ENCODE data around the gene OMP.

OMP gene

DNA sequence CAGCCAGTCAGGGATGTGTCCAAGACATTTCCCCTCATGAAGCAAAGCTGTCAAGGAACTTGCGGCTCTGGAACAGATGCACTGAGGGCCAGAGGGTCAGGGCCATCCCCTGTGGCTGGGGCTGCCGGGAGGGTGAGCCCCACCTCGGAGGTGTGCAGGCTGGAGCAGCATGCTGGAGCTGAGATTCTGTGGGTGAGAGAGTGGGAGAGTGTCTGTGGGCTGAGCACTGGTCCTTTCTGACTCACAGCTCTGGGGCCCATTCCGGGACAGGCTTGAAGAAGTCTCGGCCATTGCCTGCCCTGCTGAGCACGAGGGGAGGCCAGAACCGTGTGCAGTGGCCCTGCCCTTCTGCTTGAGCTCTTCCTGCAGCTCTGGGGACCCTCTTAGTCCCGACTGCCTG, 2.1 kb downstream of the OMP start:
- Histone ChIP-seq H3K4ac (ENCODE audit: low read depth in 1 of 2, low read length in 2 of 2) (no peak overlapping the region), H3K4me2 (ENCODE audit: low read length, poor library complexity, severe bottlenecking) (no peak overlapping the region), H3K9ac (ENCODE audit: low read length) (no peak overlapping the region), H2BK15ac (ENCODE audit: low read depth, poor library complexity, severe bottlenecking) (no peak overlapping the region), H4K8ac (ENCODE audit: low read length) (no peak overlapping the region), H3K14ac (ENCODE audit: low read length in 2 of 2) (no peak overlapping the region), H2AFZ (ENCODE audit: low read depth, low read length) (no peak overlapping the region), H3K9me3 (ENCODE audit: control insufficient read depth, low read length) (no peaks in the 10 kb centered on the region), H3K4me3 (ENCODE audit: insufficient read depth in 1 of 2, low read depth in 1 of 2, low read length in 2 of 2) (no peak overlapping the region), H3K36me3 (ENCODE audit: control insufficient read depth in 1 of 2, insufficient read depth in 2 of 2, low read depth in 1 of 2, low read length in 2 of 2) (peaks cover 17 to 30% of the 10 kb centered on the region in 2 experiments), H3K4me1 (ENCODE audit: control insufficient read depth, insufficient read depth, low read depth, low read length) (peaks cover 37% of the 10 kb centered on the region), H2BK12ac (ENCODE audit: low read length in 2 of 2) (no peak overlapping the region), H3K27me3 (ENCODE audit: control insufficient read depth in 1 of 2, insufficient read depth in 1 of 2, low read length in 2 of 2) (no peaks in the 10 kb centered on the region), H3K79me1 (replicated peaks; ENCODE audit: low read length, poor library complexity, severe bottlenecking) (peaks cover under 1% of the 10 kb centered on the region), H4K91ac (ENCODE audit: low read length) (no peak overlapping the region), H2BK5ac (ENCODE audit: low read depth, low read length, poor library complexity, severe bottlenecking) (no peak overlapping the region), H3K23ac (ENCODE audit: low read length in 2 of 2) (no peak overlapping the region), H2BK120ac (ENCODE audit: low read depth, low read length) (no peak overlapping the region), H3K18ac (ENCODE audit: low read depth in 1 of 2, low read length in 2 of 2) (no peak overlapping the region), H2AK5ac (ENCODE audit: low read length, severe bottlenecking) (no peak overlapping the region), H3K27ac (ENCODE audit: low read length, poor library complexity, severe bottlenecking) (no peak overlapping the region)
- no peak for DNase-seq
- 83% methylated on average over 8 of the region's 8 CpGs for WGBS

DNA sequence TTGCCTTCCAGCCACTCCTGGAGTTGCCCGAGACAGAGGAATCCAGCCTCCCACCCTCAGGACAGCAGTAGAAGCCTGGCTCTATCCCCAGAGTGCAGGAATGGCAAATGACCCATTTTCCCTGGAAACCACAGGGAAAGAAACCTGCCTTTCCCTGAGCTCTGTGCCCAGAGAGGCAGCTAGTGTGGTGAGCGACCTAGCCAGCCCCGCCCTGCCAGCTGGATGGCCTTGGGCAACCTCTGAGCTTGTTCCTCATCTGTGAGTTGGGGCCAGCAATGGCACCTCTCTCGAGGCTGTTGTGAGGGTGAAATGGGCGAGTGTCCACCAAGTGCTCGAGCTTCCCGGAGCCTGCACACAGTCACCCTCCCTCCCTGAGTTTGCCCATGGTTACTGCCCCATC, 3.7 kb downstream of the OMP start:
- DNase-seq = no peak
- no peak overlapping the region for H2BK120ac ChIP-seq (ENCODE audit: low read depth, low read length)
- no peak overlapping the region for H4K8ac ChIP-seq (ENCODE audit: low read length)
- 99% methylated on average over 4 of the region's 7 CpGs for WGBS
- no peak overlapping the region for H2BK5ac ChIP-seq (ENCODE audit: low read depth, low read length, poor library complexity, severe bottlenecking)
- H3K18ac ChIP-seq (ENCODE audit: low read depth in 1 of 2, low read length in 2 of 2) = no peak overlapping the region
- no peaks in the 10 kb centered on the region for H3K27me3 ChIP-seq (ENCODE audit: control insufficient read depth in 1 of 2, insufficient read depth in 1 of 2, low read length in 2 of 2)
- H2AK5ac ChIP-seq (ENCODE audit: low read length, severe bottlenecking) = no peak overlapping the region
- no peak overlapping the region for H3K4me2 ChIP-seq (ENCODE audit: low read length, poor library complexity, severe bottlenecking)
- H3K79me1 ChIP-seq (replicated peaks; ENCODE audit: low read length, poor library complexity, severe bottlenecking) = peaks cover 6% of the 10 kb centered on the region
- H2AFZ ChIP-seq (ENCODE audit: low read depth, low read length) = no peak overlapping the region
- H3K4me3 ChIP-seq (ENCODE audit: insufficient read depth in 1 of 2, low read depth in 1 of 2, low read length in 2 of 2) = no peak overlapping the region
- H3K27ac ChIP-seq (ENCODE audit: low read length, poor library complexity, severe bottlenecking) = no peak overlapping the region
- H4K91ac ChIP-seq (ENCODE audit: low read length) = no peak overlapping the region
- H3K23ac ChIP-seq (ENCODE audit: low read length in 2 of 2) = peak overlapping the region in 1 of 2 experiments; percentile 19
- H3K4me1 ChIP-seq (ENCODE audit: control insufficient read depth, insufficient read depth, low read depth, low read length) = peaks cover 39% of the 10 kb centered on the region
- H3K36me3 ChIP-seq (ENCODE audit: control insufficient read depth in 1 of 2, insufficient read depth in 2 of 2, low read depth in 1 of 2, low read length in 2 of 2) = peaks cover 15 to 25% of the 10 kb centered on the region in 2 experiments
- no peak overlapping the region for H2BK15ac ChIP-seq (ENCODE audit: low read depth, poor library complexity, severe bottlenecking)
- no peak overlapping the region for H3K4ac ChIP-seq (ENCODE audit: low read depth in 1 of 2, low read length in 2 of 2)
- no peak overlapping the region for H2BK12ac ChIP-seq (ENCODE audit: low read length in 2 of 2)
- no peak overlapping the region for H3K14ac ChIP-seq (ENCODE audit: low read length in 2 of 2)
- no peaks in the 10 kb centered on the region for H3K9me3 ChIP-seq (ENCODE audit: control insufficient read depth, low read length)
- H3K9ac ChIP-seq (ENCODE audit: low read length) = no peak overlapping the region

DNA sequence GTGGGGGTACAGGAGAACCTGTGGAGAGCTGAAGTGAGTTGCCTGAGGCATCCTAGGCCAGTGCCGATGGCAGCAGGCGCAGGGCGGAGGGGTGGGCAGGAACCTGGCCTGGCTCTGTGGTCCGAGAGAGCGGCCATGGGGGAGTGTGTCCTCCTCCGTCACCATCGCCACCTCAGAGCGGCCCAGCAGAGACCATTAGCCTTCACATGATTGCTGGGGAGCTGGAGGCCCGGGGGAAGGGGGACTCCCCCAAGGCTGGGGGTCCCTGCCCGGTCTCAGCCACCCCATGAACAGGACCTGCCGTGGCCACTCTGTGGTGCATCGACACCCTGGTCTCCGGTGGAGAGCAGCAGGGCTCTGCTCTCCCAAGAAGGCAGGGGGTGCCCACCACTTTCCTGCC, 4.1 kb downstream of the OMP start:
- 95% methylated on average over 13 of the region's 13 CpGs for WGBS
- no peak overlapping the region for H3K9ac ChIP-seq (ENCODE audit: low read length)

DNA sequence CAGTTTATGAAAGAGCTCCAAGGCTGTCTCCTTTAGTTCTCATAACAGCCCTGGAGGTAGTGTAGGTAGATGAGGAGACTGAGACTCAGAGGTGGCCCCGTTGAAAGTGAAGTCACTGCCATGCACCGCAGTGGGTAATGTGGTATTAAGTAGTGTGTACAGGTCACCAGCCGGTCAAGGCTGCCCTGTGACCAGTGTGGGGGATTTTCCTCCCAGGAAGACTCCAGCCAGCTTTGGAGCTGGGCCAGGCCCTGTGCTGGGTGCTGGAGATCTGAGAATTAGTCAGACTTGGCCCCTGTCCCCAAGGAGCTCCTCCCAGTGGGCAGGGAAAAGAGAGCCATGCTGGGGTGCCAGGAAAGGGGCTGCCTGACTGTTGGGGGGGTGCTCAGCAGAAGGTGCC, 5.3 kb downstream of the OMP start:
- peak overlapping the region in 1 of 2 experiments; percentile 63 for H3K18ac ChIP-seq (ENCODE audit: low read depth in 1 of 2, low read length in 2 of 2)
- 79% methylated on average over 3 of the region's 3 CpGs for WGBS
- H4K8ac ChIP-seq (ENCODE audit: low read length) = no peak overlapping the region
- H2AK5ac ChIP-seq (ENCODE audit: low read length, severe bottlenecking) = no peak overlapping the region
- H2BK12ac ChIP-seq (ENCODE audit: low read length in 2 of 2) = peak overlapping the region in 1 of 2 experiments; percentile 61
- H3K4me1 ChIP-seq (ENCODE audit: control insufficient read depth, insufficient read depth, low read depth, low read length) = peaks cover 39% of the 10 kb centered on the region
- no peak overlapping the region for H4K91ac ChIP-seq (ENCODE audit: low read length)
- H3K79me1 ChIP-seq (replicated peaks; ENCODE audit: low read length, poor library complexity, severe bottlenecking) = peaks cover 6% of the 10 kb centered on the region
- peak overlapping the region in 1 of 2 experiments; percentile 76 for H3K14ac ChIP-seq (ENCODE audit: low read length in 2 of 2)
- H3K4ac ChIP-seq (ENCODE audit: low read depth in 1 of 2, low read length in 2 of 2) = peak overlapping the region in 1 of 2 experiments; percentile 45
- H3K36me3 ChIP-seq (ENCODE audit: control insufficient read depth in 1 of 2, insufficient read depth in 2 of 2, low read depth in 1 of 2, low read length in 2 of 2) = peaks cover 12 to 24% of the 10 kb centered on the region in 2 experiments
- H3K27me3 ChIP-seq (ENCODE audit: control insufficient read depth in 1 of 2, insufficient read depth in 1 of 2, low read length in 2 of 2) = no peaks in the 10 kb centered on the region
- no peak overlapping the region for H2BK5ac ChIP-seq (ENCODE audit: low read depth, low read length, poor library complexity, severe bottlenecking)
- peak overlapping the region; percentile 6 for H2AFZ ChIP-seq (ENCODE audit: low read depth, low read length)
- H3K27ac ChIP-seq (ENCODE audit: low read length, poor library complexity, severe bottlenecking) = no peak overlapping the region
- no peak overlapping the region for H3K9ac ChIP-seq (ENCODE audit: low read length)
- DNase-seq = peak; percentile 85
- H2BK120ac ChIP-seq (ENCODE audit: low read depth, low read length) = no peak overlapping the region
- no peak overlapping the region for H3K4me3 ChIP-seq (ENCODE audit: insufficient read depth in 1 of 2, low read depth in 1 of 2, low read length in 2 of 2)
- no peaks in the 10 kb centered on the region for H3K9me3 ChIP-seq (ENCODE audit: control insufficient read depth, low read length)
- H3K23ac ChIP-seq (ENCODE audit: low read length in 2 of 2) = no peak overlapping the region
- no peak overlapping the region for H3K4me2 ChIP-seq (ENCODE audit: low read length, poor library complexity, severe bottlenecking)
- no peak overlapping the region for H2BK15ac ChIP-seq (ENCODE audit: low read depth, poor library complexity, severe bottlenecking)

More for the DNA sequence above, 4.1 kb downstream of the OMP start:
- H3K4me1 ChIP-seq (ENCODE audit: control insufficient read depth, insufficient read depth, low read depth, low read length) = peaks cover 39% of the 10 kb centered on the region
- no peak overlapping the region for H2BK12ac ChIP-seq (ENCODE audit: low read length in 2 of 2)
- no peak overlapping the region for H2BK15ac ChIP-seq (ENCODE audit: low read depth, poor library complexity, severe bottlenecking)
- H4K8ac ChIP-seq (ENCODE audit: low read length) = no peak overlapping the region
- H4K91ac ChIP-seq (ENCODE audit: low read length) = no peak overlapping the region
- DNase-seq = no peak
- no peak overlapping the region for H3K14ac ChIP-seq (ENCODE audit: low read length in 2 of 2)
- H2AFZ ChIP-seq (ENCODE audit: low read depth, low read length) = no peak overlapping the region
- peaks cover 15 to 25% of the 10 kb centered on the region in 2 experiments for H3K36me3 ChIP-seq (ENCODE audit: control insufficient read depth in 1 of 2, insufficient read depth in 2 of 2, low read depth in 1 of 2, low read length in 2 of 2)
- H3K79me1 ChIP-seq (replicated peaks; ENCODE audit: low read length, poor library complexity, severe bottlenecking) = peaks cover 6% of the 10 kb centered on the region
- no peak overlapping the region for H3K18ac ChIP-seq (ENCODE audit: low read depth in 1 of 2, low read length in 2 of 2)
- H3K9me3 ChIP-seq (ENCODE audit: control insufficient read depth, low read length) = no peaks in the 10 kb centered on the region
- no peak overlapping the region for H3K4me3 ChIP-seq (ENCODE audit: insufficient read depth in 1 of 2, low read depth in 1 of 2, low read length in 2 of 2)
- H2AK5ac ChIP-seq (ENCODE audit: low read length, severe bottlenecking) = no peak overlapping the region
- H3K27ac ChIP-seq (ENCODE audit: low read length, poor library complexity, severe bottlenecking) = no peak overlapping the region
- H2BK5ac ChIP-seq (ENCODE audit: low read depth, low read length, poor library complexity, severe bottlenecking) = no peak overlapping the region
- H3K23ac ChIP-seq (ENCODE audit: low read length in 2 of 2) = peak overlapping the region in 1 of 2 experiments; percentile 19
- no peak overlapping the region for H3K4me2 ChIP-seq (ENCODE audit: low read length, poor library complexity, severe bottlenecking)
- no peaks in the 10 kb centered on the region for H3K27me3 ChIP-seq (ENCODE audit: control insufficient read depth in 1 of 2, insufficient read depth in 1 of 2, low read length in 2 of 2)
- H3K4ac ChIP-seq (ENCODE audit: low read depth in 1 of 2, low read length in 2 of 2) = no peak overlapping the region
- no peak overlapping the region for H2BK120ac ChIP-seq (ENCODE audit: low read depth, low read length)

Measured in mesenchymal stem cell (in vitro differentiated cells and primary cell).